IPS-18c (cell line): ENCODE data around the gene SLBP.

Experiments
- H3K4me3 ChIP-seq: 2 replicates; pipeline ENCODE4 v1.7.0; 2013; ENCODE audit warnings: low read depth, mild to moderate bottlenecking, low read length, moderate library complexity; ENCODE audit not compliant: insufficient read depth
- H3K9me3 ChIP-seq: one replicate; pipeline ENCODE4 v1.6.1; 2013; ENCODE audit warnings: mild to moderate bottlenecking, low read length, moderate library complexity; ENCODE audit not compliant: control insufficient read depth, insufficient read depth

The SLBP gene

DNA sequence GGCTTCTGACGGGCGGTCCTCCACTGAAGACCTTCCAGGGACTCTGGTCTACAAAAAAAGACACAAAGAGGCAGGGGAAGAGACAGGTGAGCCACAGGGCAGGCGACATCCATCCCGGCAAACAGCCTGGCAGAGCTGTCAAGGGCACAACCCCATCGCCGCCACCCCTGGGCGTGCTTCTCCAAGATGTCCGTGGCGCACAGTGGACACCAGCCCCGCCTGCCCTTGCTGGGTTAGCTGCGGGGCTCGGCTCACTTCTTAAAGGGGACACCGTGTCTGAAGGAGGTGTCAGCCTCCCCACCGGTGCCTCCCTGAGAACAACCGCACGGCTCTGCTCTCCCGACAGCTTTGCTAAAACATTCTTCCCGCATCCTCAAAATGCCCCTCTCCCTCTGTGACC, 56.4 kb downstream of the SLBP start:
- Histone ChIP-seq H3K4me3 (no peak overlapping the region), H3K9me3 (no peaks in the 10 kb centered on the region)

DNA sequence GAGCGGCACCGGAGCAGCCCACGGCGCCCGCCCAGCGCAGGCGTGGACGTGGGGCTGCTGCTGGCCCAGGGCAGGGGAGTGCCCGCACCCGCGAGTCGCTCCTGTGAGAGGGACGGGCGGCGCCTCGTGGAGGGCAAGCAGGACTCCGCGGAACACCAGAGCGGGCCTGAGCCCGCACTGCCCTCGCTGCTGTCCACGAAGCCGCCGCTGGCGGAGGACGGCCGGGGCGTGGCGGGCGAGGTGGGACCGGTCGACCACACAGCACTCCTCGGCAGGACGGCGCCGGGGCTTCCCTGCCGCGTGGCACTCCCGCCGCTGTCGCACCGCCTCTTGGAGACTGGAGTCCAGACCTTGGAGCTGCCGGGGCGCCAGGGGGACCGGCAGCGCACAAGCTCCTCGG, 57.0 kb downstream of the SLBP start:
- H3K9me3 ChIP-seq, result no peaks in the 10 kb centered on the region
- no peak overlapping the region for H3K4me3 ChIP-seq

DNA sequence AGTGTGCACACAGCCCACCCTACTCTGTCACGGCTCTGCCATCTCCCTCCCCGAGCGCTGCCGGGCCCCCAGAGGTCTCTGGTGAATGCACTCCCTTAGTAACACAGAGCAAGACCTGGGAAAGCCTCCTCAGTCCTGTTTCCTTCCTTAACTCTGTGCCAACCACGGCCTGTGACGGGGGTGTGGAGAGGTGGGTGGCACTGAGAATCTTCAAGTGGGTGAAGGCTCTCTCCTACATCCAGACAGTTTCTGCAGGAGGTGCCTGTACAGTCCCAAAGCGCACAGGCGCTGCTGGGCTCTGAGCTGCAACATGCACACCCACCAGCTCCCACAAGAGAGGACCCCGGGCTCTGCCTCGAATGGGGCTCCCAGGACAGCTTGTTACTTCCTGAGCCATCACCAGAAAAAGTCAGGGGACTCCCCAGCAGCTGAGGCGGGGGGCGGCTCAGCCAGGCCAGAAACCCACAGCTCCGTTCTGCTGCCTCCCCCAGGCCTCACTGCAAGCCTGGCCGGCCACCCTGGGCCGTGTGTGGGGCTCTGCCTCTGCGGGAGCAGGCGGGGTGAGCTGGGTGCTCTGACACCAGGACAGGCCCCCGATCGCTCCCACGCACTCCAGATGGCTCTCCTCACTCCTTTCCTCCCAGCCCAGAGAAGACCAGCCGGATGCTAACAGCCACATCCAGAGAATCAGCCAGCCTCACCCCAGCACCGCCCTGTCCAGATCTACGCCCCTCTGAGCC, 57.7 kb downstream of the SLBP start:
- H3K4me3 ChIP-seq, result no peak overlapping the region
- no peaks in the 10 kb centered on the region for H3K9me3 ChIP-seq

GRCh38 chr4:1653776-1654175, 58.3 kb downstream of the SLBP start:
- no peaks in the 10 kb centered on the region for H3K9me3 ChIP-seq
- H3K4me3 ChIP-seq, result no peak overlapping the region

GRCh38 chr4:1652088-1652487, 60.0 kb downstream of the SLBP start:
- Histone ChIP-seq H3K4me3 (no peak overlapping the region), H3K9me3 (no peaks in the 10 kb centered on the region)

- Histone ChIP-seq H3K4me3 (no peak overlapping the region), H3K9me3 (no peaks in the 10 kb centered on the region)
Measured at GRCh38 chr4:1651609-1652008, 60.5 kb downstream of the SLBP start.

DNA sequence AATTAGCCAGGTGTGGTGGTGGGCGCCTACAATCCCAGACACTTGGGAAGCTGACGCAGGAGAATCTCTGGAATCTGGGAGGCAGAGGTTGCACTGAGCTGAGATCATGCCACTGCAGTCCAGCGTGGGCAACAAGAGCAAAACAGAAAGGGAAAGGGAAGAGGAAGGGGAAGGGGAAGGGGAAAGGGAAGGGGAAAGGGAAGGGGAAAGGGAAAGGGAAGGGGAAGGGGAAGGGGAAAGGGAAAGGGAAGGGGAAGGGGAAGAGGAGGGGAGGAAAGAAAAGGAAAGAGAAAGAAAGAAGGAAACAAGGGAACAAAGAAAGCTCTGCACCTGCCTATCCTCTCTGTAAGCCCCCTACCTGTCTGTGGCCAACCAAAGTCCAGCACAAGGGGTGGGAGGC, 63.2 kb downstream of the SLBP start:
- Histone ChIP-seq H3K9me3 (no peaks in the 10 kb centered on the region), H3K4me3 (no peak overlapping the region)

DNA sequence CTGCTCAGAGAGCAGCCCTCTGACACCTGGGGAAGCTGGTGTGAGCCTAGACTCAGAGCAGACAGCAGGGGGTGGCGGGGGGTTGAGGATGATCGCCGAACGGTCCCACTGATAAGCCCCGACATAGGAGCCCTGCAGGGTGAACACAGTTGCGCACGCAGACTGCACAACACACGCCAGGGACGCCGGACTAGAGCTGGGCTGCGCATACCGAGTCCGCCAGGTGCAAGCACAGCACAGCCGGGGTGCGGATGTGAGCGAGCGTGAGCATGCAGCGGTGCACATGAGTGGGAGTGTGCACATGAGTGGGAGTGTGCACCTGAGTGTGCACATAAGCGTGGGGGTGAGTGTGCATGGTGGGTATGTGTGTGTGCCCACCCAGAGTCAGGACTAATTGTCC, 64.7 kb downstream of the SLBP start:
- Histone ChIP-seq H3K9me3 (no peaks in the 10 kb centered on the region), H3K4me3 (no peak overlapping the region)

DNA sequence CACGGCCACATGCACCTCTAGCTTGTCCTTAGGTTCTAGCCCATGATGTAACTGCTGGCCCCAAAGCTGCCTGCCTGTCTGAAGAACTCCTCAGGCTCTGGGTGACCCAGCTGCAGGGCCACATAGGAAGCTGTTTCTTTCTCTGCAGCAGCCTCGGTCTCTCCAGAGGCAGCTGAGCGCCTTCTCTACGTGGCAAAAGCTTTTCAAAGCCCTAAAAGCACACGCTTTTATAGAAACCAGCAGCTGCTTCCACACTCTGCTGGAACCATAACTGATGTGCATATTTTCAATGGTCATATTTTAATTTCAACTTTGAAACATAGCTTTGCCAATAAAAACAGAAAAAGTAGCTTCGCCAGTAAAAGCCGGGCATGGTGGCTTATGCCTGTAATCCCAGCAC, 65.4 kb downstream of the SLBP start:
- Histone ChIP-seq H3K4me3 (no peak overlapping the region), H3K9me3 (no peaks in the 10 kb centered on the region)

DNA sequence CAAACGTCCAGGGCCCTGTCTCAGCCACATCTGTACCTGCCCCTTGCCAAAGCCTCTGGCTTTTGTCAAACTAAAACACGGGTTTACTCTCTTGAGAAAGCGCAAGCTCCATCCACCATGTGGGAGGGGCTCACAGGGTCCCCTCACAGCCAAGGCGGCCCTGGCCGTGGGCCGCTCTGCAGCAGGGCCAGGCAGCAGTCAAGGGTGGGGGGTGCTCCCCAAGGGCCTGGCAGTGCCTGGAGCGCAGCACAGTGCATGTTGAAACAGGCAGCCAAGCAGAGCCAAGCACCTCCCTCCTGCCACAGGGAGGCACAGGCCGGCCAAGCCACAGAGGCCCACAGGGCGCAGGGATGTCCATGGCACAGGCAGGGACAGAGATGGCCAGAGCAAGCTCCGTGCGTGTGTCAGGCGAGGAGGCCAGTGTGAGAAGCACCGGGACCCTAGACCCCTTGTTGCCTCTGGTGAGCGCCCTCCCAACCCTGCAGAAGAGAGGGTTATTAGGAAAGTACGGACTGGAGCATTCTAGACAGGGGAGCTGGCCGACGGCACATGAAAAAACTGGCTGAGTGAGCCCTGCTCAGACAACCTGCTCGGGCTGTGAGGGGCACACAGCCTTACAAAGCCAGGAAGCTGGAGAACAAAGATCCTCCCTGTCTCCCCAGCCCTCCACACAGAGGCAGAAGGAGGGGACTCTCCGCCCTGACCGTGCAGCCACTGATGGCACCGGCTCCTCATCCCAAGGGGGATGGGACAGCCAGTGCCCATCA, 67.0 kb downstream of the SLBP start:
- H3K4me3 ChIP-seq, result no peak overlapping the region
- no peaks in the 10 kb centered on the region for H3K9me3 ChIP-seq

DNA sequence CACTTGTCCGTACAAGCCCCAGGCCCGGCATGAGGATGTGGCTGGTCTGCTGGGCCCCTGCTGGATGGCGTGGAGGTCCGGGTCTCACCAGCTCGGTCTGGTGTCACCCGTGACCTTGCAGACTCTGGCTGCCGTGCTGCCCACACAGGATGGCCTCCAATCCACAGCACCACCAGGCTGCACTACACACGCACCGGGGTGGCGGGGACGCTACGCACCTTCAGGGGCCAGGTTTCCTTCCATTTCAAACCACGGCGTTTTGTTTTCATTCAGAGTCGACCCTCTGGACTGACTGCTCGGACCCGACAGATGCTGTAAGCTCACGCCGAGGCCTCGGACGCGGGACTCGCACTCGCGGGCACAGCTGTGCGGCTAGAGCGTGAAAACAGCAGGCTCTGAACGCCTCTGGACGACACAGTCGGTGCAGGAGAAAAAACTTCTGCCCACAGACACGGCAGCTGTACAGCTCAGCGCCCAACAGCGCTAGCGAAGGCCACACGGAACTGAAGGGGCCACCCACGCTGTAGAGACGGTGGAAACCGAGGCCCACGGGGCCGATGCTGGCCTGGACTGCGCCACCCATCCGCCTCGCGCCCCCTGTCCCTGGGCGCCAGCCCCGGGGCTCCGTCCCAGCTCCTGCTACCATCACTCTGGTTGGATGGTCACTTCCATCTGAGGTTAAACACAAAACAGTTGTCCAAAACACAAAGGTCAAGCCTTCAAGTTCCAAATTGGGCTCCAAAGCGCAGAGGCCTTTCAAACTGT, 68.0 kb downstream of the SLBP start:
- no peak overlapping the region for H3K4me3 ChIP-seq

More for the DNA sequence above, 68.0 kb downstream of the SLBP start:
- no peaks in the 10 kb centered on the region for H3K9me3 ChIP-seq
